Stimulated activated CD4-positive, alpha-beta T cell treated with anti-CD3 and anti-CD28 coated beads, Interleukin-4, amount 100 ng/mL, for 48 hours (primary cell): ENCODE results near the gene CDC20B.

Experiments
- DNase-seq, 2 donors: peaks; one replicate each; pipeline ENCODE4 v3.0.0-alpha.2; 2020; ENCODE audit warnings: low read depth in 2 of 2

CDC20B gene, protein sequence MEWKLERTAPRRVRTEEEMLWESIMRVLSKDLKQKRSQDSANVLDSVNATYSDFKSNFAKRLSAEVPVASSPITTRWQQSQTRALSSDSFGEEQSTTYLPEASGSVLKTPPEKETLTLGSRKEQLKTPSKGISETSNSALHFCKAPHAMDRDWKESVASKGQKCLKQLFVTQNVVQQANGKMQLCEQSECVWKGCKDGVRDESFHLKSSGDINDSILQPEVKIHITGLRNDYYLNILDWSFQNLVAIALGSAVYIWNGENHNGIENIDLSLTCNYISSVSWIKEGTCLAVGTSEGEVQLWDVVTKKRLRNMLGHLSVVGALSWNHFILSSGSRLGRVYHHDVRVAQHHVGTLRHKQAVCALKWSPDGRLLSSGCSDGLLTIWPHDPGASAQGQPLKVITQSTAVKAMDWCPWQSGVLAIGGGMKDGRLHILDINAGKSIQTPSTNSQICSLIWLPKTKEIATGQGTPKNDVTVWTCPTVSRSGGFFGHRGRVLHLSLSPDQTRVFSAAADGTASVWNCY

DNA sequence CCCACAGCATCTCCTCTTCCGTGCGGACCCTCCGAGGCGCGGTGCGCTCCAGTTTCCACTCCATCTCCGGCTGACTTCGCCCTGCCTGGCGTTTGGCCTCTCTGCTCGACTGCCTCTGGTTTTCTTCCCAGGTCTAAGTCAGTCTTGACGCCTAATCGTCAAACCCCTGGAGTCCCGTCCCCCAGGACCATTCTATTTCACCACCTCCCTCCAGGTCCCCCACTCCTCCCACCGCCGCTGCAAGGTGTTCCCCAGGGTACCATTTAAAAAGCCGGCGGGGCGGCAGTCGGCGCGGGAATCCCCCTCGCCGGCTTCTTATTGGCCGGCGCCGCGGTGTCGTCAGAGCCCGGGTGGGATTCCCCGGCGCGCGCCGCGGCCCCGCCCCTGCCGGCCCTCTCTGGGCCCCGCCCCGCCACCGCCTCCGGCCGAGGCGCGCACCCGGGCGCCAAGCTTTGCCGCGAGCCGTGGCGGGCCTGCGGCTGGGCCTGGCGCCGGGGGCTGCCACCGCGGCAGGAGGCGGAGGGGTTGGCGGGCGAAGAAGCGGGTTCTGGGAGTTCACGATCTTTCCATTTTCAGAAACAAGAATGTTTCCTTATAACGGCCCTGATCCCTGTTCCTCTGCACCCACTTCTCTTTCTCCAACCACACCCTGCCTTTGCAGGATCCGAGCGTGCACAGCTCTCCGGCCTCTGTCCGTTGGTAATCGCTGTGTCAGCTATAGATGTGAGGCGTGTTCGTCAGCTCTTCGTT lies at the start of gene CDC20B:
Gene CDC20B, minus strand, starts transcription at position 241 of the 750 bp plus-strand sequence. Its CDS starts 177 bp downstream, at position 64.
- peak; percentile 67 to 73 for DNase-seq

DNA sequence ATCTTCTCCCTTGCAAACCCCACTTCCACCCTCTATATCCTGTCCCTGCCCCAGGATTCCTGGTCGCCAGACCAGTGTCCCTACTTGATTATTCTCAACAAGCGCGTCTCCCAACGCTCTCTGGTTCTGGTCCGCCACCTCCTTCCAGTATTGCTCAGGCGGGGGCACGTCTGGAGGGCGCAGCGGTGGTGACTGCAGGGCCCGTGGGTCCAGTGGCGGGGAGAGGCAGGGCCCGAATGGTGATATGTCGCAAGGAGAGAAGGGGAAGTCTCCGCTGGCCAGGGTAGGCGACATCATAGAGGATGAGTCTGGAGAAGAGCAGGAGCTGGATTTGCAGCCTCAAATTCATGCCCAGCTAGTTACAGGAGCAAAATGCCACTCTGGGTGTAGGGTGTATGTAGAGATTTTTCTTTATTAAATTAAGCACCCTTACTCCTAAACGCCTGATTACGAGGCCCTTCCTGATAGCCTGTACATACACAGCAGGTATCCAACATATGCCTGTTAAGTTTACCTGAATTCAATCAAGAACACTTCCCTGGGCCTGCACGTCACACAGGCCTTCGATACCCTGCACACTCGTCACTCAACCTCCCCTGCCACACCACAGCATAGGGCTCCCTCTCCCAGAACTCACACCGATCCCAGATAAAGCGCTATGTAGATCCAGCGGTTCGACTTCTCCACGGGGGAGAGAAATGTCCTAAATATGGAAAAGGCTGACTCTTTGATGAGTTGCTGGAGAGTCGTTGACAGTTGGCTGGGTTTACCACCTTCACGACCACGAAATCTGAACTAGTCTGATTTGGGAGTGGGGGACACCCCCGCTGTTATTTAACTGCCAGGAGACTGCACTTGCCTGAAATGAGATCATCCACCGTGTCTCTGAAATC lies 49.4 kb upstream of the CDC20B start:
- no peak for DNase-seq

DNA sequence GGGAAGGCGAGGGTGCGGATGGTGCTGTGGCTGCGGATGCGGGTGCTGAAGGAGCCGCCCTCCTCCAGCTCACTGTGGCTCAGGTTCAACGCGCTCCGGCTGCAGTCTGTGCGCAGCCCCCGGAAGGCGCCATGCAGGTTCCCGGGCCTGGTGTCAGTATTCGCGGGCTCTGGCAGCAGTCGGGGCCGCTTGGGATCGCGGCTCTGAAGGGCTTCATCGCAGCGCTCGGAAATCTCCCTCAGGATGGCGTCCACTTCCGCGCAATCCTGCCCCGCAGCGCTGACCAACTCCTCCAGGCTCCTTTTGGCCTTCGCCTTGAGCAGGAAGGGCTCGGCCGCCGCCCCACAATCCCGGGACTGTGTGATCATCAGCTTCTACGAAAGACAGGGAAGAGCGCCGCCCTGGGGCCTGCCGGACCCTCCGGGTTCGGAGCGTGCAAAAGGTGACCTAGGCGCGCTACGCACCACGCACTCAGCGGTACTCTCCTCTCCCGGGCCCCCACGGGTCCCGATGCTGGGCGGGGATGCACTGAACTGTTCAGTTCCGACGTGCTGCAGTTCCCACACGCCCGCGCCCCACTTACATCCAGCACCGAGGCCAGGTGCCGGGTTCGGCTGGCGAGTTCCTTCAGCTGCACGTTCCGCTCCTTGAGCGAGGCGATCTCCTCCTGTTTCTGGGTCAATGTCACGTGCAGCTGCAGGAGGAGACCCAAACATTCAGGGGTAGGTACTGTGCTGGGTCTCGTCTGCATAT lies 47.6 kb upstream of the CDC20B start:
- no peak for DNase-seq

DNA sequence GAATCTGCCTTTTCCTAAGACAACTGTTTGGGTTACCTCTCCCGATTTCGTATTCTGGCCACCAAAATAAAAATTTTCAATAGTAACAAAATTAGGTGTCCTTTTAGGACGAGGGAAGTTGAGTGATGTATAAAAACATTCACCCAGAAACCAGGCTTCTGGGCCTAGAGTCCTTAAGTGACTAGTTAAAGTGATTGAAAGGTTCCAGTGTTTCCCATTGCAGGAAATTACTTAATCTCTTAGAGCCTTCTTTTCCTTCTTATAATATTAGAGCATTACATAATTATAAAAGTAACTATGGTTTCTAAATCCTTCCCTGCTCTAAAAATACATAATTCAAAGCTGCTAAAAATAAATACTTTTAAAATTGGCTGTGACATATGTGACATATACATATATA lies 46.8 kb upstream of the CDC20B start:
- no peak for DNase-seq

DNA sequence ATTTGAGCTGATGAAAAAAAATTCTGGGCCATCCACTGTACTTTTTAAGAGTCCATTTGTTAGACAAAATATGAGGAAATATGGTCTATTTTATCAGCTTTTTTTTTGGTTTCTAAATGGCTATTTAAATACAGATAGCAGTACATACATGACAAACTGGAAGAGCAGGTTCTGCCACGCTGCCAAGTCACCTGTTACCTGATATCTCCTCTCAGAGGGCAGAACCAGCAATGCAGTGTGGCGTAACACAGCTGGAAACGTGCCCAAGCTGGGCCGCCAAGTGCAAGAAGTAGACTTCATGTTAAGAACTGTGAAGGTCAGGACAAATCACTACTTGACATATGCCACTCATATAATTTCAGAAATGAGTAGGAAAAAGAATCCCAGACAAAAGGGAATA lies 46.0 kb upstream of the CDC20B start:
- DNase-seq: no peak

DNA sequence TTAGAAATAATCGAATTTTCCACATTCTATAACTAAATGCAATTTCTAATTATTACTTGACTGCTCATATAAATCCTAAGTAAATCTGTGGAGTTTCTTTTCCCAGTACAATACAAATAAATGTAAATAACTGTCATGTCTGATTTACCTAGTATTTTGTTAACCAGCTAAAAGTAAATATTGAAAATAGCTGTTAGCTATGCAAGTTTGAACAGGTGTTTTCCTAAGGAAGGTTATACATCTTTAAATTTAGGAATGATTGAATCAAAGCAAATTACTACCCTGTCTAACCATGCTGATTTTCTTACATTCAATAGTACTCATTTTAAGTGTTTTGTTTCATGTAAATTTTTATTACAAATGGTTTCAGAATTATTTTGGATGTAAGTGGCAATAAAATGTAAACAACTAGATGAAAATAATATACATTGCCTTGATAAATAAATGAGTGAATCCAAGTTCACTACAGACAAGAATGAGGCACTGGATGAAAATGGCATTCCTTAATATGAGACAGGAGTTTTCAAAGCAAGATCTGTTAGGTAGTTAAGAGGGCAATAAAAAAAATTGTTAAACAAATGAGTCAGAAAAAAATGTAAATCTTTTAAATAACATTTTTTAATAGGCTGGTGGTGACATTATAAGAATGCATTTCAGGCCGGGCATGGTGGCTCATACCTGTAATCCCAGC lies 38.4 kb upstream of the CDC20B start:
- no peak for DNase-seq

DNA sequence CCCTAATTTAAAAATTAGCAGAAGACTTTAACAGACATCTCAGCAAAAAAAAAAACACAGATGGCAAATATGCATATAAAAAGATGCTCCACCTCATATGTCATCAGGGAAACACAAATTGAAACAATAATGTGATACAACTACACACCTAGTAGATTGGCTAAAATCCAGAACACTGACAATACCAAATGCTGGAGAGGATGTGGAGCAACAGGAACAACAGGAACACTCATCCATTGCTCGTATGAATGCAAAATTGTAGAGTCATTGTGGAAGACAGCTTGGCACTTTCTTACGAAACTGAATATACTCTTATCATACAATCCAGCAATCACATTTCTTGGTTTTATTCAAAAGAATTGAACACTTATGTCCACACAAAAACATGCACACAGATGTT lies 32.0 kb upstream of the CDC20B start:
- DNase-seq: no peak

DNA sequence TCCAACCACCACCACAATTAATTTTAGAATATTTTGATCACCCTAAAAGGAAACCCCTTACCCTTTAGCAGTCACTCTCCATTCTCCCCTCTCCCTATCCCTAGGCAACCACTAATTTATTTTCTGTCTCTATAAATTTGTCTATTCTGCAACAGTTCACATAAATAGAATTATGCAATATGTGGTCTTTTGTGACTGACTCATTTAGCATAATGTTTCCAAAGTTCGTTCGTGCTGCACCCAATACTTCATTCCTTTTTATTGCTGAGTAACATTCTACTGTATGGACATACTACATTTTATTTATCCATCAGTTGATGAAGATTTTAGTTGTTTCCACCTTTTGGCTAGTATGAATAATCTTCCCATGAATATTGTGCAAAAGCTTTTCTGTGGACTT lies 18.2 kb upstream of the CDC20B start:
- no peak for DNase-seq

DNA sequence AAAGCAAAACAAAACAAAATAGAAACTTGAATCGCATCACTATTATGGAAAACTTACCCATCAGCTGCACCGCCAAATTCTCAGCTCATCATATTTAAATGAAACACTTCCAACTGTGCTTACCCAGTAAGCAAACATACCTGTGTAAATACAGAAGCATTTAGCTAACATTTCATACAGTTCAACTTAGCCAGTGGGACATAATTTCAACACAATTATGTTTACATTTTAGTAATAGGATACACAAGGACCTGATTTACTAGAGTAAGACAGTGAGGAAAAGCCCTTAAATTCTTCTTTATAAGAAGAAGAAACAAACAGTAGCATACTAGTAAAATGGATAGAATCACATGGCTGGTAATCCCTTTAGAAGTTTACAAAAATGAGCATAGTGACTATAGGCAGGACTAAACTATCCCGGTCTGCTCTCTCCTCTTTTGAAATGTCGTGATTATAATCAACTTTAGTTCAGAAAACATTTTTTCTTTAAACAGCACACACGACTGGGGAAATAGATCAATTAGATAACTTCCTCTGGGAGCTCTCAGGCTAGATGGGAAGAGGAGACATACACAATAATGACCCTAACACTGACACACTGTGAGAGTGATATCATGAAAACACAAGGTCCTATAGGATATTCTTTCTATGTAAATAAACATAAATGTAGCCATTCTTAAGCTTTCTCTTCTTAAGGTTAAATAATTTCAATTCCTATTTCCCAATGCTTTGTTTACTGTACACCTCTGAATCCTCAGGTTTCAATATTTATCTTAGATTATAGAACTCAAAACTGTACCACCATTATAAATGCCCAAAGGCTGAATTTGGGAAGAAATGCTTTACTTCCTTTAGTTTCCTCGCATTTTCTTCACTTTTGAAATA lies 15.9 kb upstream of the CDC20B start:
- DNase-seq: no peak

DNA sequence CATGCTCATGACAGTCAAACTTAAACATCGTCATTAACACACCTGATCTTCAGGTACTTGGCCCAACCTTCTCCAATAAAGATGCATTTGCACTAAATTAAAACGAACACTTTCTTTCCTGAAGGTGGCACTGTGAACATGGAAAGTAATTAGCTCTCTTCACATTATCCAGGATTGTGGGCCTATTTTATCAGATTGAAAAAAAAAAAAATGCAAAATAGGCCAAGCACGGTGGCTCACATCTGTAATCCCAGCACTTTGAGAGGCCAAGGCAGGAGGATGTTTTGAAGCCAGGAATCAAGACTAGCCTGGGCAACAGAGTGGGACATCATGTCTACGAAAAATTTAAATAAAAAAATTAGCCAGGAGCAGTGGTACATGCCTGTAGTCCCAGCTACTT lies 14.4 kb upstream of the CDC20B start:
- no peak for DNase-seq

DNA sequence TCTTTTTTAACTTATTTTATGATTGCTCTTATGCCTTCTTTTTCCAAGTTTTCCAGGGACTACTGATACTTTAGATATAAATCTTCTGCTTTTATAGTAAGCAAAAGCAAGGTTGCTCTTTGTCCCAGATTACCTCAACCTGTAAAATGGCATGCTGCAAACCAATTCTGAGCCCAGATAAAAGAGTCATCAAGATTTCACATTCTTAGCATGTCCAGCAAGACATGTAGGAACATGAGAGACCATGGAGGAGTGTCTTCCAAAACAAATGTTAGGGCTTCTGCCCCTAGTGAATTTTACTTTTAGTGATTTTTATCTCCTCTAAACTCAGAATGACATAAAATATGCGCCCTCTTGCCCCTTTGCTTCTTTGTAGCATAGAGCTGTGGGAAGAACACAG lies 7.0 kb upstream of the CDC20B start:
- no peak for DNase-seq

DNA sequence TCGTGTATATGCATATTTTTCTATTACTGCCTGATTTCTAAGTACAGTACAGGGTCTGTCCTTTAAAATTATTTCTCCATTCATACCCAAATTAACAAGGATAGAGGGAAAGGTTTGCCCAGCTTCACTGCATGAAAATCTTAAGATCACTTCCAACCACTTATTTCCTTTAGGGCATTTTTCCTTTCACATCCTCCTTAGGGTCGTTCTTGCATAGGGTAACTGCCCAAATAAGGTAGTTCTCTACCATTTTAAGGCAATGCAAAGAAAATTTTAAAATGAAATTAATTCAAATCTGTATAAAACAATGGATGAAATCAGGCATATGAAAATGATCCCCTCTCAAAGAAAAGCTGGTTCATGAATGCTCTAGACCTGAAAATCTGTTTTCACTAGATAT lies 4.1 kb upstream of the CDC20B start:
- DNase-seq: no peak

DNA sequence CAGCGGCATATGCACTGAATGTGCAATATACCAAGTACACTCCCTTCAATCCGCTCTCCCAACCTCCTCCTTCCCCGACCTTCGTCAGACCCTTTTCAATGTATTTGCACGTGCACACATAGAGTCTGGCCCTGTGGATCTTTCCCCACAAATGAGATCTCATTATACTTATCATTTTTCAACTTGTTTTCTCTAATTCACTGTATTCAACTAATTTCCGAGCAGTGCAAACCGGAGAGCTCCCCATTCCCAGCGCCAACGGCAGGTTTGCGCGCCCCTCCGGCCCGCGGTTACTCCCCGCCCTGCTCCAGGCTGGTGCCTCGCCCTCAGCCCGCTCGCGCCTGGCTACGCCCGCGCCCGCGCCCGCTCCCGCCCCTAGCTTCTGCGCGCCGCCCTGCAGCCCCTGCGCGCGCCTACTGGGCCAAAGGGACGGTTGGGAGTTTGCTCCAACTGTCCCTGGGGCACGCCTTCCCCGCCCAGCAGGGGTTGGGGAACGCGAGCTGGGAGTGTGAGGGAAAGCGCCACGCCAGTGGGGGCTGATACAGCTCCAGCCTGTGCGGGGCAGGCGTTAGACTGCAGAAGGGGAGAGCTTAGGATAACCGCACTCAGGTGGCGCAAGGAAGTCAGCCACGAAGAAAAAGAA lies 3.3 kb upstream of the CDC20B start:
- no peak for DNase-seq

DNA sequence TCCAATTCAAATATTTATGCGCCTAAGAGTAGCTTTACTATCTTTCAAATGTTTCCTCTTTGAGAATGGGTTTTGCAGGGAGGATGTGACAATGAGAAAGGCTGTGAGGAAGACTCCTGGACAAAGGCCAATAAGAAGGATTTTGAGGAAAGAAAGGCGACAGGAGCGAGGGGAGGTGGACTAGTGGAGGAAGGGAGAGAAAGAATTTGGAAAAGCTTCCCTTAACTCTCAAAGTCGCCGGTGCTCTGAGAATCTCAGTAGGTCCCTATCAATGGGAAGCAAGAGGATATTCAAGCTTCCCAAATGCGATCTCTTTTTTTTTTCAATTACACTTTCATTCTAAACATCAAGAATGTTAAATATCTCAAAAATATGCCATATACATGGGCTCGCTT lies 2.8 kb upstream of the CDC20B start:
- DNase-seq: no peak

DNA sequence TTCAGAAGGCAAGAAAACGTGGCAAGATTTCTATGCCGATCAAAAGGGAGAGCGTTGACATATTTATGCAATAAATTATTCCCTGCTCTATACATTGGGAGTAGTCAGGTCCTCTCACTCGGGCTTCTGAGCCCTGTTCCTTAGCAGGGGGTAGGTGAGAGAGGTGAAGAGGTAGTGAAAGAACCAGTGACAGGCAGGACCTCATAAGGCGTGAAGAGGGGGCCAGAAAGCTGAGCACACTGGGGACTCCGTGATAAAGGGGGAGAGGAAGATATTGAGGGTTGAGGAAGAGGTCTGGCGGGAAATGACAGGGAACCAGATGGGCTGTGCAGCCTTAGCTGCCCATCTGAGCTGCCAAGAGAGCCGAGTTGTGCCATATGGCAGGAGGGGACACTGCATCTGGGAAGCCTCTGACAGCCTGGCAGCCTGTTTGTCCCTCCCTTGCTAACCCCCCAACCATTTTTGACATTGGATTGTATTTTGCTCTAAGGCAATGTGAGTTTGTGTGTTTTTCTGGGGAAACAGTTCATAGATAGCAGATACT lies 782 bp upstream of the CDC20B start:
- no peak for DNase-seq

DNA sequence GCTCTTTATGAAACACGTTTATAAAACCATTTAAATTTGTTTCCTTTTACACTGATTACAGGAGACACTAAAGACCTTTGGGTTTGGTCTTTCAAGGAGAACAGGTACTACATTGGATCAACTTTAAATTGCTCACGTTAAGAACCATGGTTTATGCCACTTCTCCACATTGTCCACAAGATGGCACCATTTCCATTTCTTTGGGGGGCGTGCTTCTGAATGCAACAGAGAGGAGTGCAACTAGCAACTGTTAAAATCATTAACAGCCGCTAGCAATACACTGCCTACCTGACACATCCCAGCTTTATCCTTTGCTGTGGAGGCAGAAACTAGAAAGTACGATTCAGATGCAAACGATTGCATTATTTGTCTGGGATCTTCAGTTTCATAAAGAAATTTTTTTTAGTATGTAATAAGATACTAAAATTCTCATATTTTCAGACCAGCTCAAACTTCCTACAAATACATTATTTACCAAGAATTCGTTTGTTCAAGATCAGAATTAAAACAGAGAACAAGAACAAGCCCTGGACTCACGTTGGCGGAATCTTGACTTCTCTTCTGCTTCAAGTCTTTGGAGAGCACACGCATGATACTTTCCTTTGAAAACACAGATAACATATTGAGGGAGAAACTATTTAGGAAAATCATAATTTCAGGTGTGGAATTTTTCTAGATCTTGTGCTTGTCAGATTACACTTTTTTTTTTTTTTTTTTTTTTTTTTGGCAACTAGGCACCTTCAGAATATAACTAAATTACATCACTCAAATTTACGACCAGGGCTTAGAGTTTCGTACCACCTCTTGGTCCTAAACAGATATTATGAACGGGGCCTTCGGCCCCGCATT lies 702 bp downstream of the CDC20B start:
- DNase-seq: peak; percentile 23 to 29

DNA sequence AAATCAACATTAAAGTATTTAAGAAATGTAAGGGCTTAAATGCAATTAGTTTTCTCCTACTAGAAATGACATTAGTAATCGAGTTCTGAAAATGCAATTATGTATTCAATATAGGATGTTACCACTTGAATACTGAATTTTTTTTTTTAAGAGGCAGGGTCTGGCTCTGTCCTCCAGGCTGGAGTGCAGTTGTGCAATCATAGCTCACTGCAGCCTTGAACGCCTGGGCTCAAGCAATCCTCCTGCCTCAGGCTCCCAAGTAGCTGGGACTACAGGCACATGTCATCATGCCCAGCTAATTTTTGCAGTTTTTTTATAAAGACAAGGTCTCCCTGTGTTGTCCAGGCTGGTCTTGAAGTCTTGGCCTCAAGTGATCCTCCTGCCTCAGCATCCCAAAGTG lies 1.5 kb downstream of the CDC20B start:
- DNase-seq: no peak

DNA sequence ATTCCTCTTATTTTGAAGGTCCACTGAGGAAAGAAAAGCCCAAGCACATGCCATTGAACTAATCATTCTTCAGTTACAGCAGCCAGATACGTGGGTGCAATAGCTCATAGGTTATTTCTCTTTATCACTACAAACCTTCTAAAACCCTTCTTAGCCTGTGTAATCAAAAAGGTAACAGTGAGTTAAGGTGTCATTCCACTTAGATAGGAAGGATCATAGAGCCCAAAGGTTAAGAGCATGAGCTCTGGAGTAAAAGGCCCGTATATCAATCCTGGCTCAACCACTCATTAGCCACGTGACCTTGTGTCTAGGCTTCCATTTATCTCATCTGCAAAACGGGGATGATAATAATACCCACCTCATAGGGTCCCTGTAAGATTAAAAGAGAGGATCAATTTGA lies 10.3 kb downstream of the CDC20B start:
- no peak for DNase-seq
